GM21447 (cell line): Measurements from ENCODE around the gene KCTD6.
A peak's percentile ranks its signal among the peaks of the same experiment; 100 is the strongest.

Experiments
- ATAC-seq: cut with Tn5 transposase; IDR thresholded peaks from one replicate; pipeline ENCODE4 v1.9.1; 2021; ENCODE audit not compliant: unreplicated experiment

Gene KCTD6

DNA sequence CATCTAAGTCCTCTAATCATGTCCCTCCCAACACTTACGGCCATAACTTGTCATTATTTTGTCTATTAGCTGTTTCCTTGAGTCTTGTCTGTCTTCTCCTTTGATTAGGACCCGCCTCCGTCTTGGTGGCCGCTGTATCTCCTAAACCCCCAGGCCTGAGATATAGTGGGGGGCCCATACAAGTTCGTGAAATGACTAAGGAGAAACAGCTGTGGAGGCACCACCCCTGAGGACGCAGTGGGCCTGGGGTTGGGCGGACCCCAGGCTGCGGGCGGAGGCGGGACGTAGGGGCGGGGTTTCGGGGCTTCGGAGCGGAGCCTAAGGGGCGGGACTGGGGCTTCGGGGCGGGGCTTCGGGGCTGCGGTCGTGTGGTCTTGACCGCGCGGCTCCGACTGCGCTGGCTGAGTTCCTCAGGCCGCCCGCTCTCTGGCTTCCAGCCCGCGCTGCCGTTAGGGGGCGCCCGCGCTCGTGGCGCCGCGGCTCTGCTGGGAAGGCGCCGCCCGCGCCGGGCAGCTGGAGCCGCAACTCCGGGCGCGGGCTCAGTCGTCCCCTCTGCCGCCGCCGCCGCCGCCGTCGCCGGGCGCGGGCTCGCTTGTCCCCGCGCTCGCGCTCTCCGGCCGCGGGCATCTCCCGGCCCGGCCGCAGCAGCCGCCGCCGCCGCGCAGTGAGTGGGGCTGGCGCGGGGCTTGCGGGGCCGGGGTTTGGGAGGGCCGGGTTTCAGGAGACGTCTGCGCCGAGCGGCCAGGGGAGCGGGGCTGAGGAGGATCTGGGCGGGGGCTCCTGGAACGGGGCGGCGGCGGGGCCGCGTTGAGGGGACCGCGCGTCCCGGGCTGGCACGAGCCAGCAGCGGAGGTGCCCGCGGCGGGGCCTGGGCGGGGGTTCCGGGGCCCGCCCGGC lies at the start of gene KCTD6:
Gene KCTD6 (plus strand): TSS at position 591 of the 897 bp plus-strand sequence. CDS start 6,660 bp downstream, outside the sequence.
- ATAC-seq, result peak; percentile 81

DNA sequence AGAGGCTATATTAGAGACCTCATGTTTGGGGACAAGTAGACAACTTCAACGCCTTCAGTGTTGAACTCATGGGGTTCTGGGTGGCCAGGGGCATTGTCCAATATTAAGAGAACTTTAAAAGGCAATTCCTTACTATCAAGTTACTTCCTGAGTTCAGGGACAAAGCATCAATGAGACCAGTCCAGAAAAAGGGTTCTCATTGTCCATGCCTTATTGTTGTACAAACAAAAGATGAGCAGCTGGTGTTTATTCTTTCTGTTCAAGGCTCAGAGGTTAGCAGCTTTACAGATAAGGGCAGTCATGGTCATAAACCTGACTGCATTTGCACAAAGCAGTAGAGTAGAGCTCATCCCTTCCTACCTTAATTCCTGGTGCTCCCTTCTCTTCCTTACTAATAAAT lies 39.7 kb upstream of the KCTD6 start:
- ATAC-seq, result no peak

DNA sequence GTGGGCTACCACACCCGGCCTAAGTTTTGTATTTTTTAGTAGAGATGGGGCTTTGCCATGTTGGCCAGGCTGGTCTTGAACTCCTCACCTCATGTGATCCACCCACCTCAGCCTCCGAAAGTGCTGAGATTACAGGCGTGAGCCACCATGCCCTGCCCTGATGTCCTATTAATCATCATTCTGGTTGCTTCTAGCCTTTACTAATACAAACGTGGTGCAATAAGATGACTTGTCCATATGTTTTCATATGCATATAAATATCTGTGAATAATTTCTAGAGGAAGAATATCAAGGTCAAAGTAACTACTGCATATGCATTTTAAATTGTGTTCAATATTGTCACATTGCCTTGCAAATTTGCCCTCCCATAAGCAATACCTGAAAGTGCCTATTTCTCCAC lies 32.7 kb upstream of the KCTD6 start:
- no peak for ATAC-seq

DNA sequence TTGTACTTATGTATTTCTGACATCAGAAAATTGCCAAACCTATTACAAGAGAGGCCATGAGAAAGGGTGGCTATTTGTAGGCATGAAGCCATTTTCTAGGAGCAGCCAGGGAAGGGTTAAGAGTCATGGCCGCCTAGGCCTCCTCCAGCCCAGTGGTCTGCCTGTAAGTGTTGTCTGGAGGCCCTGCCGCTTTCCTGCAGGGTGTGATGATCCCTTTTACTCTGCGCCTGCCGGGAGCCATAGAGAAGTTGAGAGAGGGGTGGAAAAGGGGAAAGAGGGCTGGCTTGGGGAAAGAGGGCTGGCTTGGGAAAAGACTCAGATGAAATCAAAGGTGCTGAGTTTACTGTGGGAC lies 29.1 kb upstream of the KCTD6 start:
- ATAC-seq, result no peak

DNA sequence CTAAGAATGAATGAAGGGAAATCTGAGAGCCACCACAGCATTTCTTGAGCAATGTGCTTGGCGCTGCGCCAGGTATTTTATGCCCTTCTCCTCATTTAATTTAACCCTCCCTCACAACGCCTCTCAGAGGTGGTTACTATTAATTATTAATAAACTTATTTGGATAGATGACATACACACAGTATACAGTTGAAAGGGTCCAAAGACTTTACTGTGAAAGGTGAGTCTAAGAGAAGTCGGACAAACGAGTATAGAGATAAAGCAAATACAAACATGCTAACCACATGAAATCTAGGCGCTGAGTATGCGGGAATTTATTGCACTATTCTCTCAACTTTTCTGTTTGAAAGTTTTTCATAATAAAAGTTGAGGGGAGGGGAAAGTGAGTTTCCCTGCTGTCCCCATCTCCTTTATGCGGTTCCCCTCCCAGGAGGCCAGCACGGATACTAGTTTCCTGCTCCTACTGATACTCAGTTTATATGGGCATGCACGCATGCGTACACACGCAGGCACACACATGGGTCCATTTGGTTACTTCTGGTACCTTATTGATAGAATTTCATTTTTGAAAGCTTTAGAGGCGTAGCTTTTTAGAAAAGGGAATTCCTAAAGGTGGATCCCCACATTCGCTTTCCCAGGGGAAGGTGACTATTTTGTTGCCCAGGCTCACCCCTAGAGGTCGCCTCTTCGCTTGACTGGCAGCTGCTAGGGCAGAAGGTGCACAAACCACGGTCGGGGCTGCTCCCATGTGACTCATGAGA lies 28.5 kb upstream of the KCTD6 start:
- peak; percentile 94 for ATAC-seq

DNA sequence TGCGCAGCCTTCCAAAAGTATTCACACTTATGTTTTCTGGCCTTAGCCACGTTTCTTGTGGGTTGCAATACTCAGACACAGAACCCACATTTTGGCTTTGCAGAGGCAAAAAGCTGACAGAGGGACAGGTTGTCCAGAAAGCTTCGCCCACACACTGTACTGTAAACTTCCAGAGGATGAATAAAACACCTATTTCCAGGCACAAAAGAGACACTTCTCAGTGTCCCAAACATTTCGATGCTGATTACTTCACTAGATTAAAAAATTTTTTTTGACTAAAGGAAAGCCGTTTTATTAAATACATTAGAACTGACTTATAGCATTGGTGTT lies 28.0 kb upstream of the KCTD6 start:
- ATAC-seq, result no peak

DNA sequence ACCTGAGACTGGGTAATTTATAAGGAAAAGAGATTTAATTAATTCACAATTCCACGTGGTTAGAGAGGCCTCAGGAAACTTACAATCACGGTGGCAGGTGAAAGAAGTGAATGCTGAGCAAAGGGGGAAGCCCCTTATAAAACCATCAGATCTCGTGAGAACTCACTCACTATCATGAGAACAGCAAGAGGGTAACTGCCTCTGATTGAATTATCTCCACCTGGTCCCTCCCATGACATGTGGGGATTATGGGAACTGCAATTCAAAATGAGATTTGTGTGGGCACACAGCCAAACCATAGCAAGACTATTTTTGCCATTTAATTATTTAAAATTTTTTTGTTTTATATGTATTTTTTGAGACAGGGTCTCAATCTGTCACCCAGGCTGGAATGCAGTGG lies 27.0 kb upstream of the KCTD6 start:
- ATAC-seq, result no peak

DNA sequence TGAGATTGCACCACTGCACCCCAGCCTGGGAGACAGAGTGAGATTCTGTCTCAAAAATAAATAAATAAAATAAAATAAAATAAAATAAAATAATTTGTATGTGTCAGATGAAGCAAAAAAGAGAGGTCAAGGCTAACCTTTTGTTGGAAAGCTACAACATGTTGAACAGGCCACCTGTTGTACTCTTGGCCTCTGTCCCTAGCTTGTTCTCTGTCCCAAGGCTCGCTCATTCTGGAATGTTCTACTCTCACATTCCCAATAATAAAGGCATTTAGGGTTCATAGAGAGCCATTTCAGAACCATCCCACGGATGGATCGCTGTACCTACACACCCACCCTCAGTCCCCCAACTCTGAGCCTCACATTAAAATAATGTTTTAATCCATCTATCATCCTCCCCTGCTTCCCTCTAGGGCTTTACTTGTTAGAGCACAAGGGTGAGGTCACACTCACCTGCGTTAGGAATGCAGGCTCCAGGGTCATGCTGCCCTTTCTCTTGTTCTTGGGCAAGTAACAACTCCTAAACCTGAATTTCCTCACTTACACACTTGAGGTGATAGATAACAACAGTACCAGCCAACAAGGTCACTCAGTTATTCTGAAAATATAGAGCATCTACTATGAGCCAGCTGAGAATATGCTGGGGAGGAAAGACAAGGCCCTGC lies 24.9 kb upstream of the KCTD6 start:
- no peak for ATAC-seq

DNA sequence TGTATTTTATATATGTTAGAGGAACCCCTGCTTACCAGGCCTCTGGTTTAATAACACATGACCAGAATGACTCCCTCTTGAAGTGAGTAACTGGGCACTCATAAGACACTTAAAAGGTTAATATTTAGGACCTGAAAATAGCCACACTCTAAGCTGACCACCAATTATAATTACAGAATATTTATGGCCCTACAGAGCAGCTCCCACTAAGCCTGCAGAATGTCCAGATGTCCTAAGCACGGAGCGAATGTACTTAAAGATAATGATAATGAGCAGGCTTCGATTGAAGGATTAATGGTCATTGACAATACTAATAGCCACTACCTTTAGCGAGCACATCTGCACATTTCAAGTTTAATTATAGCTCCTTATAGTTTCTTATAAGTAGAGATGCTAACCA lies 22.8 kb upstream of the KCTD6 start:
- ATAC-seq, result no peak

DNA sequence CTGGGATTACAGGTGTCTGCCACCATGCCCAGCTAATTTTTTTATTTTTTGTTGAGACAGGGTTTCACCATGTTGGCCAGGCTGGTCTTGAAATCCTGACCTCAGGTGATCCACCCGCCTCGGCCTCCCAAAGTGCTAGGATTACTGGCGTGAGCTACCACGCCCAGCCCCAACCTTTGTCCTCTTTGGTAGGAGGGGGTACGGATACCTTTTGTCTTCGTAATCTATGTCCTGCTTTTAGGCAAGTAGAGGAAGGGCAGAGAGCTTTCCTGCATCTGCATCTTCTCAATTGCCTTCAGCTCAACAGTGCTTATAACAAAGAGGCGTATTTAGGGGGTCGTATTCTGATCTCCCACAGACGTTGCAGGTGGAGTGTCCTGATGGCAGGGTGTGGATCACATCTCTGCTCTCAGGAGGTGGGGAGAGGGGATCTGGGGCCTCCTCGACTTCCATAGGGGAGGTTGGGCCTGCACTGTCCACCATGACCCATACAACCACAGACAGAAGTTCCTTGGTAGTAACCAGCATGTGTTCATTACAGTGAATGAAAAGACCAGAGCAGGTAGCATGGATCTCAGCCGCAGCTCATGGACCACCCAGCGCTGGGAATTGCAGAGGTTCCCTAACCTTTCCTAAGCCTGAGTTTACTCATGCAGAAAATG lies 21.4 kb upstream of the KCTD6 start:
- ATAC-seq, result no peak

DNA sequence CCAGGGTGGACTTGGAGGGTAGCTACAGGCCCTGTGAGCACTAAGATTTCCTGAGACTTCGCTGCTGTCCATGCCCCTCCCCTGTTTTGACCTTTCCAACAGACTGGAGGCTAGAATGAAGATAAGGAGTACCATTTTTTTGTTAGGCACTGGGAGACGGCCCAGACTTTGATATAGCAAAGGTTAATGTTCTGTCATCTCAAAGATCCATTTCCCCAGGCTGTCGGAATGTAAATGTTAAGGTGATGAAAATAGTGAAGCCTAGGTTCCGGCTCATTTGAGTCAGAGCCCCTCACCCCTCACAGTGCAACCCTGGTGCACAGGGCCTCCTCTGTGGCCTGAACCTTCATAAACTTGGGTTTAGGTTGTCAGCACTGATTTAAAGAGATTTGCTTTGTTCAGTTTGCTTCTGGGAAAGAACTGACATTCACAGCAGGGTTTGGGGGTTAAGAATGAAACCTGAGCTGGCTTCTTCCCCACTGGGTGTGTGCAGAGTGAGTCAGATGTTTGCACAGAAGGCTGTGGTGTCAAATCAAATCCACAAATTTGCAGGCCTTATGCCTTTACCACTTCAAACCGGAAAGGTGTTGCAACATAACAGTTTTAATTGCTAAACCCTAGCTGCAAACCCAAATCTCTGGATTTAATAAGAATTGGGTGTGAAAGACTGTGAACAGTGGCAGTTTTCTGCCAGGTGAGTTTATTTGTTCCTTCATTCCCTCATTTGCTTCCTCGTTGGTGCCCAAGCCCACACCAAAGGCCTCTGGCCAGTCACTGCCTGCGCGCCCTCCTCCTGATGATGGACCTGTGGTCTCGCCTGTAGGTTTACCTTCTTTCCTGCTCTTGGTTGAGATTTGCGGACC lies 20.6 kb upstream of the KCTD6 start:
- peak; percentile 58 for ATAC-seq

DNA sequence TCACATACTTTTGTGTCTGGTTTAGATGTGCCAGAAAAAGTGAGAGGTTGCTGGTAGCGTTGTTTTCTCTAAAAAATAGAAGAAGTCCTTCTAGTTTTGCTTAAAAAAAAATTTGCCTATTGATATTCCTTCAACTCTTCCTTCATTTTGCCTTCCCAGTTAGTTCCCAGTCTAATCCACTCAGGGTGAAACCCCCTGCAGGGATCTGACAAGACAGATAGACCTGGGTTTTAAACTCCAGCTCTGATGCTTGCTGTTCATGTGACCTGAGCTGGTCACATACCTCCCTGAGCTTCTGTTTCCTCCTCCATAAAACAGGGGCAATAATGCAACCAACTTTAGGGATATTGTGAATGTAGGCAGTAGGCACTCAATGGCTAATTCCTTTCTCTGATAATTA lies 18.6 kb upstream of the KCTD6 start:
- ATAC-seq, result no peak

DNA sequence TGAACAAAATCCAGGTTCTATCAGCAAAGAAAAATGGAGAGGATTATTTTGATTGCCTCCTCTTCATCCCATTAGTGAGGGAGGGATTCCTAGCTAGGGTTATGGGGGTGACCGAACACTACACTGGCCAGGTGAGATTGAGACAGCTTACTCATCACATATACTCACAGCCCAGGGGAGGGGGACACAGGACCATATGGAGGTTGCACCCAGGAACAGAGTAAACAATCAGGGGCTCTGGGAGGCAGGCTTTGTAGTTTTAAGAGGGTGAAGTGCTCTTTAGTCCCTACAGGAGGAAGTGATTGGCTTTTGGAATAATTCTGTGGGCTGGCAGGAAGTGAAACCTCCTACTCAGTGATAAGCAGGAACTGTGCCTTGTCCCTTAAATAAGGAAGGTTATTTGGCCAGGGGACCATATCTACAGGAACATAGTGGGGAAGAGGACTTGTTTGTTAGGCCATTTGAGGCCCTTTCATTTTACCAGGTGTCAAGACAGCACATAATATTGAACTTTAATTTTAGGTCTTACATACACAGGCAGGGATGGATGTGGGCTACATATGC lies 17.5 kb upstream of the KCTD6 start:
- no peak for ATAC-seq

DNA sequence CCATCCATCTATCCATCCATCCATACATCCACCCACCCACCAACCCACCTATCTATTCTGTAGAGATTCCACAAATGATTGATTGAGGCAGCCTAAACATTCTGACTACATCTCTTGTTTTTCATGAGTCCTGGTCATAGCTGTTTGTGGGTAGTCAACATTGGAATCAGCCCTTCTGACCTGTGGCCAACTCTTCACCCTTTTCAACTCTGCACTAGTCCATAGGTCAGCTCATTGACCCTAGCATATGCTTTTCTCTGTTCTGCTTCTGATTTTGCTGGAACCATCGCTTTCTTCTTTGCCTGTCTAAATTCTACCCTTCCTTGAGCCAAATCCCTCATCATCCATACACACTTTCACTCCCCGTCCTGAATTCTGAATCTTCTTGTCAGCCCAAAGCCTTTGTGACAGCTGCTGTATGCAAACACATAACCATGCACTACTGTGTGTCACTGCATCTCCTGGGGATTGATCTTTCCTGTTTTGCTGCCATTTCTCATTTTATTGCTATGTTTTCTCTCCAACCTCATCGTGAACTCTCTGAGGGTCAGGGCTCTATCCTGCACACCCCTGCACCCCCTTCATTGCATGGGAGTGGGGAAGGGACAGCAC lies 16.8 kb upstream of the KCTD6 start:
- no peak for ATAC-seq

DNA sequence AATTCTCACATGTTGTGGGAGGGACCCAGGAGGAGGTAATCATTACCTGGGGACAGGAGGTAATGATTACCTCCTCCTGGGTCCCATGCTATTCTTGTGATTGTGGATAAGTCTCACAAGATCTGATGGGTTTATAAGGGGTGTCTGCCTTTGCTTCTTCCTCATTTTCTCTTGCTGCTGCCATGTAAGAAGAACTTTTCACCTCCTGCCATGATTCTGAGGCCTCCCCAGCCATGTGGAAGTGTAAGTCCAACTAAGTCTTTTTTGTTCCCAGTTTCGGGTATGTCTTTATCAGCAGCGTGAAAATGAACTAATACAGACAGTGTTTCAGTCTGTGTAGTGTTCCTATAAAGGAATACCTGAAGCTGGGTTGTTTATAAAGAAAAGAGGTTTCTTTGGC lies 13.1 kb upstream of the KCTD6 start:
- no peak for ATAC-seq

DNA sequence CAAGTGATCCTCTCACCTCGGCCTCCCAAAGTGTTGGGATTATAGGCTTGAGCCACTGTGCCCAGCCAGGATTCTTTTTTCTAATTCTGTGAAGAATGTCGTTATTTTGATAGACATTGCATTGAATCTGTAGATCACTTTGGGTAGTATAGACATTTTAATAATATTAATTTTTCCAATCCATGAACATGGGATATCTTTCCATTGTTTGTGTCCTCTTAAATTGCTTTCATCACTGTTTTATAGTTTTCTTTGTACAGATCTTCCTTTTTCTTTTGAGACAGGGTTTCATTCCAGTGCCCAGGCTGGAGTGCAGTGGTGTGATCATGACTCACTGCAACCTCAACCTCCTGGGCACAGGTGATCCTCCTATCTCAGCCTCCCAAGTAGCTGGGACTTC lies 11.6 kb upstream of the KCTD6 start:
- ATAC-seq, result no peak

DNA sequence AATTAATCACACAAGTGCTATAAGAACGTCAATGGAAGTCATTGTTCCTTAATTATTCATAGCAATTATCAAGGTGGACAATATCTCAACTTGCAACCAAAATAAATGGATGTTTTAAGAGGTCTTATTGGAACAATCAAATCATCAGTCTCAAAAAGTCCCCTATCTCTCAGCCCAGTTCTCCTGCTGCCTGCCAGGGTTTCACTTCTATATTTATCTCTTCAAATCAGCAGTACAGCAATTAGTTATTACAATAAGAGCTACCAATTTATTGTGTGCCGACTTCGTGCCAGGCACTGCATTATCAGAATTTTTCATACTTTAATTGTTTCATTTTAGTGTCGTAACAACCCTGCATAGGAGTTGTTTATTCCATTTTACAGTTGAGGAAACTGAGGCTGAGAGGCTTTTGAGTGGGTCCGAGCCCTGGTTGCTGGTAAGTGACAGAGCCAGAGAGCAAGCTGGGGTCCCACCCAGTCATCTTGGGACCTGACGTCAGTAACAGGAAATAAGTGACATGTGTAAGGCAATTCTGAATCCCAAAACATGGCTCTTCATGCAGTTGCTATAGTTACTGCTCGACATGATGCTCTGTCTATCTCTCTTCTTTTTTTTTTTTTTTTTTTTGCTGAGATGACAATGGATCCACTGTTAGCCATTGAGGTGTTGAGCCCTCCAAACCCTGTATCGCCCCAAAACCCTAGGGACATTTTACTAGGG lies 8.8 kb upstream of the KCTD6 start:
- ATAC-seq, result no peak

DNA sequence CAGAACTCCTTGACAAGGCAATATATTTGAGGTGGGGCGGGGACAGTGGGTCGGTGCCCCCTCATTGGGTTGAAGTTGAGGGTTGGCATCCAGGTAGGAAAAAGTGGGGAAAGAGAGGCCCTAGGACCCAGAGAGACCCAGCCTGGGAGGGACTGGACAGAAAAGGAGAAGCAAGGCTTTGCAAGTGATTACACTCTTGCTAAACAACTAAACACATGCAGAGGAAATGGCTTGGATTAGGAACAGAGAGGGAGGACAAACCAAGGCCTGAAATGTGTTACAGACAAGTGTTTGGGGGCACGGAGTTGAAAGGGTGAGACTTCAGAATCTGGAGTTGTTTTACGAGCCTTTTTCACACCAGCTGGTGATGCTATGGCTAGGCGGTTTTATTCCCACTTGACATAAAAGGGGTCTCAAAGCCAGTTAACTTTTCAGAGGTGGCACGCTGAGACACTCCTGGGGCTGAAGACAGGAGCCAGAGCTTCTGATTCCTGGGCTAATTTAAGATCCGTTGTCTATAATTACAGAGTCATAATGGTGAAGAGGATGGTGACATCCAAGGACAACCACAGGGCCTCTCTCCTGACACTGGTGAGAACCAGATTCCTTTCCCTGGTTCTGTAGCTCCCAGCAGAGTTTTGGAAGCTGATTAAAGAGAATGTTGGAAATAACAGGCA lies 7.7 kb upstream of the KCTD6 start:
- no peak for ATAC-seq

DNA sequence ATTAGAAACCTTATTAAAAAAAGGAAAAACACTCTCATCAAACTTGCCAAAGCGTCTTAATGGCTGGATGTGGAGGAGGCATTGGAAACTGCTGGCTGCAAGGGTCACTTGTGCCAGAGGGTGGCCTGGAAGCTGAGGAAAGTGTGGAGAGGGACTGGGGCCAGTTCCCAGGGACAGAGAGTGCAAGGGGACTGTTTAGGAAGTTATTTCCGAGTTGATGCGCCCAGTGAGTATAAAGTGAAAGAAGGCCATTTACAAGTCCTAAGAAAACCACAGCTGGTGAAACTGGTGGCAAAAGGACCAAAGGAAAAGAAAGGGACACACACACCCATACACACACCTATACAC lies 7.2 kb upstream of the KCTD6 start:
- ATAC-seq, result no peak
